CD4-positive, alpha-beta T cell (primary cell): ENCODE measurements around the gene RREB1. TPM values are rescaled to one million over a fixed set of nuclear protein-coding genes. Genes with fewer than 3 reads are reported as not detected.

ENCODE experiments used
- ATAC-seq: fragments of 200-7000 bp; cut with Tn5 transposase; one replicate; pipeline ENCODE4 v1.10.0; 2022; ENCODE audit warnings: mild to moderate bottlenecking; ENCODE audit not compliant: poor library complexity
- CTCF ChIA-PET: fragments of 350-600 bp; sonication (Branson Sonifier 250); formaldehyde crosslinking; loops from one replicate; lab custom pipeline; 2021; ENCODE audit warnings: antibody characterized with exemption, inconsistent platforms; lab: Charles Lee
- POLR2A ChIA-PET: fragments of 350-600 bp; sonication (Branson Sonifier 250); formaldehyde crosslinking; loops from one replicate; lab custom pipeline; 2021; ENCODE audit warnings: antibody characterized with exemption, inconsistent platforms; lab: Charles Lee
- DNase-seq, 14 experiments: peaks; one replicate each; pipeline ENCODE4 v3.0.0-alpha.2; 2013 to 2020; ENCODE audit warnings: mixed read lengths in 2 of 14
- H3K27ac ChIP-seq, 2 donors: one replicate each; pipeline versions ENCODE4 v1.5.1 to v1.7.0; 2013; ENCODE audit warnings: low read length in 2 of 2, low read depth in 1 of 2, mild to moderate bottlenecking in 1 of 2
- H3K27me3 ChIP-seq, 2 experiments: 1 replicate in 1 of 2; 2 replicates in 1 of 2; pipeline versions ENCODE4 v1.6.1 to v1.7.0; 2013; ENCODE audit warnings: low read length in 2 of 2, control low read depth in 1 of 2, mild to moderate bottlenecking in 1 of 2, moderate library complexity in 1 of 2; ENCODE audit not compliant: insufficient read depth in 2 of 2, control insufficient read depth in 1 of 2
- H3K36me3 ChIP-seq: one replicate; pipeline ENCODE4 v1.6.1; 2013; ENCODE audit warnings: low read length, control low read depth; ENCODE audit not compliant: insufficient read depth
- H3K4me1 ChIP-seq: one replicate; pipeline ENCODE4 v1.6.1; 2013; ENCODE audit warnings: low read length, control low read depth; ENCODE audit not compliant: insufficient read depth
- H3K4me3 ChIP-seq: one replicate; pipeline ENCODE4 v1.5.1; 2013; ENCODE audit warnings: mild to moderate bottlenecking, low read length, moderate library complexity
- H3K9me3 ChIP-seq, 2 experiments: 1 replicate in 1 of 2; 2 replicates in 1 of 2; pipeline versions ENCODE4 v1.6.1 to v1.7.0; 2013; ENCODE audit warnings: low read length in 2 of 2, mild to moderate bottlenecking in 2 of 2, control low read depth in 1 of 2, moderate library complexity in 1 of 2; ENCODE audit not compliant: control insufficient read depth in 1 of 2, insufficient read depth in 1 of 2
- H3K27ac Mint-ChIP-seq: one replicate; pipeline ENCODE4 v1.8.0; 2020; ENCODE audit warnings: mixed read lengths
- H3K27me3 Mint-ChIP-seq: one replicate; pipeline ENCODE4 v1.8.0; 2021; ENCODE audit warnings: mixed read lengths
- H3K36me3 Mint-ChIP-seq: one replicate; pipeline ENCODE4 v1.8.0; 2021; ENCODE audit warnings: low read depth, mixed read lengths
- H3K4me1 Mint-ChIP-seq: one replicate; pipeline ENCODE4 v1.8.0; 2021; ENCODE audit warnings: low read depth, mixed read lengths
- H3K4me3 Mint-ChIP-seq: one replicate; pipeline ENCODE4 v1.8.0; 2020; ENCODE audit warnings: mild to moderate bottlenecking, mixed read lengths
- H3K9me3 Mint-ChIP-seq: one replicate; pipeline ENCODE4 v1.8.0; 2020; ENCODE audit warnings: mixed read lengths
- intact Hi-C, 2 experiments: fragments of 100-400 bp; cut with DNase I in 1 of 2; cut with micrococcal nuclease in 1 of 2; formaldehyde crosslinking; loops; one replicate each; pipeline versions ENCODE4 v1.15.1 to v1.9.0; 2023 to 2025; cut with DNase I, micrococcal nuclease
- total RNA-seq, 174 experiments: library from RNA in 2 of 174; stranded (reverse) in 2 of 174; gene quantifications; one replicate each; pipeline ENCODE4 v1.2.3 and lab custom pipeline; 2021 to 2026
- TF ChIP-seq, protein P1 (sequence below): fragments of 200-600 bp; IDR thresholded peaks from one replicate; pipeline ENCODE4 v1.8.0; 2022; ENCODE audit warnings: antibody characterized with exemption, mild to moderate bottlenecking

RREB1 gene
- total RNA-seq, 2 experiments from 2014 or later = 56.5 to 60.0 TPM

DNA sequence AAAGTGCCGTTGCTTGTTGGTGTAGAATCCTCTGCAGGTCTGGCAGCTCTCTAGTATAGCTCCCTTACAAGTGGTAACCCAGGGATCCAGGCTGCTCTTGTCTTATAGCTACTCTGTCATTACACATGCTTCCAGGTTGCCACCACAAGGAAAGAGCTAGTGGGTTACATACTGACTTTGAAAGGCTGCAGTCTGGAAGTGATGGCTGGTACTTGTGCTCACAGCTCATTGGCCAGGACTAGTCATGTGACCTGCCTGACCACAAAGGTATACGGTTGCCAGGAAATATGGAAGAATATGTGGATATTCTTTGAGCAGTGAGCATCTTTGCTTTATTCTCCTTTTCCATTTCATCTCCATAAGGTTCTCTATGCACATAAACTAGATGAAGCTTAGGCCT, 46.0 kb downstream of the RREB1 start:
- peaks cover 54% of the 10 kb centered on the region for H3K4me1 ChIP-seq
- ATAC-seq (peak; percentile 45), DNase-seq (peak in 3 of 14 experiments; percentile 33 to 44 (median 43))
- Mint-ChIP-seq H3K27ac (peak overlapping the region; percentile 84), H3K4me1 (peaks cover 78% of the 10 kb centered on the region), H3K9me3 (no peaks in the 10 kb centered on the region), H3K27me3 (no peaks in the 10 kb centered on the region), H3K36me3 (peaks cover 5% of the 10 kb centered on the region), H3K4me3 (peak overlapping the region; percentile 35)
- POLR2A ChIA-PET = interaction anchor here (0.8 to 1.4 kb wide), 6 partner anchors 9 to 47 kb away, joined by 3 to 7 read pairs (median 3); no protein-coding TSS in a partner anchor
- no peaks in the 10 kb centered on the region for H3K36me3 ChIP-seq
- H3K27ac ChIP-seq = no peak overlapping the region
- H3K9me3 ChIP-seq = no peaks in the 10 kb centered on the region
- TF ChIP-seq, protein P1, sequence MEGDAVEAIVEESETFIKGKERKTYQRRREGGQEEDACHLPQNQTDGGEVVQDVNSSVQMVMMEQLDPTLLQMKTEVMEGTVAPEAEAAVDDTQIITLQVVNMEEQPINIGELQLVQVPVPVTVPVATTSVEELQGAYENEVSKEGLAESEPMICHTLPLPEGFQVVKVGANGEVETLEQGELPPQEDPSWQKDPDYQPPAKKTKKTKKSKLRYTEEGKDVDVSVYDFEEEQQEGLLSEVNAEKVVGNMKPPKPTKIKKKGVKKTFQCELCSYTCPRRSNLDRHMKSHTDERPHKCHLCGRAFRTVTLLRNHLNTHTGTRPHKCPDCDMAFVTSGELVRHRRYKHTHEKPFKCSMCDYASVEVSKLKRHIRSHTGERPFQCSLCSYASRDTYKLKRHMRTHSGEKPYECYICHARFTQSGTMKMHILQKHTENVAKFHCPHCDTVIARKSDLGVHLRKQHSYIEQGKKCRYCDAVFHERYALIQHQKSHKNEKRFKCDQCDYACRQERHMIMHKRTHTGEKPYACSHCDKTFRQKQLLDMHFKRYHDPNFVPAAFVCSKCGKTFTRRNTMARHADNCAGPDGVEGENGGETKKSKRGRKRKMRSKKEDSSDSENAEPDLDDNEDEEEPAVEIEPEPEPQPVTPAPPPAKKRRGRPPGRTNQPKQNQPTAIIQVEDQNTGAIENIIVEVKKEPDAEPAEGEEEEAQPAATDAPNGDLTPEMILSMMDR = no peak
- H3K4me3 ChIP-seq = no peak overlapping the region
- H3K27me3 ChIP-seq = no peaks in the 10 kb centered on the region
- CTCF ChIA-PET = interaction anchor here (1.0 to 1.2 kb wide), 2 partner anchors 9 to 11 kb away, joined by 3 read pairs; no protein-coding TSS in a partner anchor
- intact Hi-C loops = no loop called here

DNA sequence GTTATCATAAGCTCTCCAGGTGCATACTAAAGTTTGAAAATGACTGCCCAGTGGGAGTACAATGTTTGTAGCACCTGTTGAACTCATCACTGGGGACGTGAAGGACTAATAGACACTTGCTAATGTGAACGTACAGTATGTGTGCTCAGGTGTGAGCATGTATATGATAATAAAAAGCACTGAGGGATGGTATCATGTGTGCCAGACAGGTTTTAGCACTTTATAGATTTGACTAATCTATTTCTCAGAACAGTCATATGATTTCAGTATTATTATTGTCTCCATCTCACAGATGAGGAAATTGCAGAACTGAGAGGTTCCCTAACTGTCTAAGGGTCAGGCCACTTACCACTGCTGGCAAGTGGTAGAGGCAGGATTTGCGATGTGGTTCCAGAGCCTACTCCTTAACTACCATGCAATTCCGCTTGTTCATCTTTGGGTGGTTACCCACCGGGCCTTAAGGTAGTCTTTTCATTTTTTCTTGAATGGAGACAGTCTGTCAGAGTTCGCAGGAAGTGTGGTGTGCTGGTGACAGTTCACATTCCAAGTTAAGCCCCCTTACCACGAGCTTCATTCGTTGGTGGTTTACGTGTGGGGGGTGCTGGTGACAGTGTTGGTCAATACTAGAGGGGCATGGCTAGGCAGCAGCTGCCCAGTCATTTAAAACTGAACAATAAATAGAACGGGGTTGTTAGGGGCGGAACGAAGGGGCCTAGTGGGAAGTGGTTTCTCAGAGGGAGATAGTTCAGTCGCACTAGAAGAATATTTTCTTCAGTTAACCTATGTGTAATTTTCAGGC, 46.8 kb downstream of the RREB1 start:
- TF ChIP-seq, protein P1 = no peak

DNA sequence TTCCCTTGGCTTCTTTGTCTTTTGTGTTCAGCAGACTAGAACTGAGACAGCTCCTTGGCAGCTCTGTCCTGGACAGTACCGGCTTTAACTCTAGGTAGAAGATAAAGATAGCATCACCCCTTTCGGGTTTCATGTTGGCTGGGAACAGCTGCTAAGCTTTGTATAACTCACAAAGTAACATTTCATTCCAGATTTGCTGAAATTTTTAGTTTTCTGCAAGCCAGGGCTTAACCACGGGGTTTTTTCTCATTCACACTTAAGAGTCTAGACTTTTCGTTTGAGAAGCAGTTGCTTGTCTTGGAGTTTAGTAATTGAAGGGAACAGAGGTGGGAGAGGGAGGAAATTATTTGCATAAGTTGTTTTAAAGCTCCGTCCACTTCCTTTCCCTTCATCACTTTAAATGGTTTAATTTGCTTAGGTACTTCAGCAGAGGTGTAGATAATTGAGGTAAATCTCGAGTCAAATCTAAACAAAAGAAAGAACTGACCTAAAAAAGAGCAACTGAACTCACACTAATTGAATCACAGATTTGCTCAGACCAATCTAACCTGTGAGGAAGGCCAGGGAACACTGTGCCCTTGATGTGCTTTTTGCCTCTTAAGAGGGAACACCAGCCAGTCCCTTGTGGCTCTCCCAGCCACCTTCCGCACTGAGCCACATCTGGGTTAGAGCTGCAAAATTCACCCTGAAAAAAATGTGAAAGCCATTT, 48.3 kb downstream of the RREB1 start:
- H3K4me3 ChIP-seq = no peak overlapping the region

More for the DNA sequence above, 46.8 kb downstream of the RREB1 start:
- H3K27ac Mint-ChIP-seq = peak overlapping the region; percentile 84
- peak overlapping the region; percentile 35 for H3K4me3 Mint-ChIP-seq
- no peaks in the 10 kb centered on the region for H3K9me3 Mint-ChIP-seq
- intact Hi-C loops = loop anchor here in 1 of 2 experiments (5.0 kb wide), 1 partner anchor 43 kb away; no protein-coding TSS in a partner anchor
- DNase-seq (peak in 2 of 14 experiments; percentile 41), ATAC-seq (peak; percentile 72)
- H3K4me3 ChIP-seq = no peak overlapping the region
- no peaks in the 10 kb centered on the region for H3K36me3 ChIP-seq
- H3K27me3 ChIP-seq = no peaks in the 10 kb centered on the region
- H3K9me3 ChIP-seq = no peaks in the 10 kb centered on the region
- ChIA-PET POLR2A (interaction anchor here (0.7 to 1.4 kb wide), 6 partner anchors 16 to 47 kb away, joined by 3 to 7 read pairs (median 3); no protein-coding TSS in a partner anchor), CTCF (interaction anchor here (1.0 kb wide), 1 partner anchor 12 kb away, joined by 3 read pairs; no protein-coding TSS in a partner anchor)
- peaks cover 86% of the 10 kb centered on the region for H3K4me1 Mint-ChIP-seq
- H3K36me3 Mint-ChIP-seq = peaks cover 5% of the 10 kb centered on the region
- H3K4me1 ChIP-seq = peaks cover 54% of the 10 kb centered on the region
- no peaks in the 10 kb centered on the region for H3K27me3 Mint-ChIP-seq
- no peak overlapping the region for H3K27ac ChIP-seq

More for the DNA sequence above, 48.3 kb downstream of the RREB1 start:
- Histone ChIP-seq H3K27me3 (no peaks in the 10 kb centered on the region), H3K4me1 (peaks cover 51% of the 10 kb centered on the region), H3K36me3 (no peaks in the 10 kb centered on the region), H3K27ac (no peak overlapping the region), H3K9me3 (no peaks in the 10 kb centered on the region)
- Mint-ChIP-seq H3K4me1 (peaks cover 81% of the 10 kb centered on the region), H3K36me3 (peaks cover 5% of the 10 kb centered on the region), H3K27ac (peak overlapping the region; percentile 84), H3K4me3 (peak overlapping the region; percentile 16), H3K27me3 (no peaks in the 10 kb centered on the region), H3K9me3 (no peaks in the 10 kb centered on the region)
- ChIA-PET CTCF (interaction anchor here (1.3 kb wide), 1 partner anchor 43 kb away, joined by 3 read pairs; no protein-coding TSS in a partner anchor), POLR2A (interaction anchor here (0.8 to 1.5 kb wide), 3 partner anchors 11 to 82 kb away, joined by 3 to 4 read pairs (median 3); no protein-coding TSS in a partner anchor)
- ATAC-seq (no peak), DNase-seq (no peak)
- TF ChIP-seq, protein P1 = no peak
- intact Hi-C loops = loop anchor here in 1 of 2 experiments (5.0 kb wide), 1 partner anchor 41 kb away; no protein-coding TSS in a partner anchor
